GM18508 (cell line): ENCODE measurements around the gene MSGN1.
A peak's percentile ranks its signal among the peaks of the same experiment; 100 is the strongest.

Experiments
- ATAC-seq: cut with Tn5 transposase; IDR thresholded peaks from one replicate; pipeline ENCODE4 v1.9.1; 2021; ENCODE audit warnings: moderate number of reproducible peaks; ENCODE audit not compliant: insufficient read depth, unreplicated experiment

MSGN1 gene

DNA sequence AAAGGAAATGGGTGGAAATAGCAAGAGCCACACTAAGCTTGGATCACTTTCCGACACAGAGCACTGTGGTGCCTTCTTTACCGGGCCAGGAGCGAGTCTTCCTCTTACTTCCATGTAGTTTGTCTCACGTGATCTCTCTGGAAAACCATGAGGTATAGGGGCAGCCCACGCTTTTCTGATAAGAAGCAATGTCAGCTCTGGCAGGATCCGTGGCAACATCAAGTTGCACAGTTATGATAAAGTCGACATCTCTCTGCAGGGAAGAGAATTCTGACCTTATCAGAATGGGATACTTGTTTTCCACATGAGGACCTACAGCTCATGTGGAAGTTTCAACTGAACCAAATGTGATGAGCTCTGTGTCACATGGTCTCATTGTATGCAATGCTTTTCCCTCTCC is 29.5 kb downstream of the MSGN1 start:
- no peak for ATAC-seq

DNA sequence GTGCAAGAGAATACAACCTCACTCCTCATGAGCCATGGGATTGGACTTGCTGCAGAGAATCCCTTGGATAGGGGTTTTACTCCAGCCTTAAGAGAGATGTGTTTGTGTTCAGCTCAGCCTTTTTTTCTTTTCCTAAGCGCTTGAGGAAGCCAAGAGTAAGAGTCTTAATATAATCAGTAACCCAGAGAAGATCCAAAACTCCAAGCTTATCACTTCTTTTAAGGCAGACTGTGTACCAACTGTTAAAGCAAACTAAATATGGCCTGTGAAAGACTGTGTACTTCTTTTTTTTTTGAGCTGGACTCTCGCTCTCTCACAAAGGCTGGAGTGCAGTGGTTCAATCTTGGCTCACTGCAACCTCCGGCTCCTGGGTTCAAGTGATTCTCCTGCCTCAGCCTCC is 30.4 kb downstream of the MSGN1 start:
- no peak for ATAC-seq

DNA sequence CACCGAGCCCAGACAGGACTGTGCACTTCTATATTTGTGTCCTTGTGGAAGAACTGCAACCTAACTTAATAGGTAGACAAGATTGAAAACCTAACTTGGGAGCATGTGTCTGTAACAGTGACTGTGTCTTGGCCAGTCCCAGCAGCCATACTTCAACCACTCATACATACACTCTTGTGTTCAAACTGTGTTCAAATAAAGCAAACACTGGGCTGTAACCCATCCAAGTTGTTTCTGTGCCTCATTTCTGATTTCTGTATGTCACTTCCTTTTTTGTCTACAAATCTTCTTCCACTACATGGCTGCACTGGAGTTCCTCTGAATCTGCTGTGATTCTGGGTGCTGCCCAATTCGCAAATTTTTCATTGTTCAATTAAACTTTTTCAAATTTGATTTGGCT is 31.0 kb downstream of the MSGN1 start:
- no peak for ATAC-seq

DNA sequence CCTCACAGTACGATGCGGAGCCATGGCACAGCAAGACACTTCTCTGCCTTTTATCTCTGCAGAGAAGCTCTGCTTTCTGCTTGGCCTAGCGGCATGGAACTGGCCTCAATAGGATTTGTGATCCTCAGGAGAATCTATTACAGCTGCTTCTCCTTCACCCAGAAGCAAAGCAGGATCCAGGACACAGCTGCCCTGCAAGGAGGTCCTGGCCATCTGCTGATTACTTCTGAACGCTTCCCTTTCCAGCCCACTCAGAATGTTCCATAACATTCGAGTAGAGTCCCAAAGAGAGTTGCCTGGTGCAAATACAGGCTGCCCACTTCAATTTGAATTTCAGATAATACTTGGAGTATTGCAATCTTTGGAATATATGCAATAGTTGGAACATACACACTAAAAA is 33.0 kb downstream of the MSGN1 start:
- ATAC-seq = no peak

DNA sequence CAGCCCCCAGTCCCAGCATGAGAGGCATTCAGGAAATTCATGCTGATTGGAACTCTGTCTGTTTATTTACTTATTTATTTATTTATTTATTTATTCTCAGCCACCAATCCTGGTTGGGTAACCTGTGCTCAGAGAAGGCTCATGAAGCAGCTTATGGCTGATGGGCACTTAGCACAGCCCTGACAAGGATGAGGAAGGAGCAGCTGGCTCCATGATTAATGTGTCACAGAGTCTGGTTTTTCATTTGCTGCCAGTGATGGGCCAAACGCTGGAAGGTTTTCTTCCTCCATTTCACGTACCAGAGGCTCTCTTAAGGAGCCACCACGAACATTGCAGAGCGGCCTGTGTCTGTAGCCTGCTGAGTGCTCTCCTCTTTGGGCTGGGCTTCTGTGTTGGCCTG is 33.9 kb downstream of the MSGN1 start:
- ATAC-seq = no peak

DNA sequence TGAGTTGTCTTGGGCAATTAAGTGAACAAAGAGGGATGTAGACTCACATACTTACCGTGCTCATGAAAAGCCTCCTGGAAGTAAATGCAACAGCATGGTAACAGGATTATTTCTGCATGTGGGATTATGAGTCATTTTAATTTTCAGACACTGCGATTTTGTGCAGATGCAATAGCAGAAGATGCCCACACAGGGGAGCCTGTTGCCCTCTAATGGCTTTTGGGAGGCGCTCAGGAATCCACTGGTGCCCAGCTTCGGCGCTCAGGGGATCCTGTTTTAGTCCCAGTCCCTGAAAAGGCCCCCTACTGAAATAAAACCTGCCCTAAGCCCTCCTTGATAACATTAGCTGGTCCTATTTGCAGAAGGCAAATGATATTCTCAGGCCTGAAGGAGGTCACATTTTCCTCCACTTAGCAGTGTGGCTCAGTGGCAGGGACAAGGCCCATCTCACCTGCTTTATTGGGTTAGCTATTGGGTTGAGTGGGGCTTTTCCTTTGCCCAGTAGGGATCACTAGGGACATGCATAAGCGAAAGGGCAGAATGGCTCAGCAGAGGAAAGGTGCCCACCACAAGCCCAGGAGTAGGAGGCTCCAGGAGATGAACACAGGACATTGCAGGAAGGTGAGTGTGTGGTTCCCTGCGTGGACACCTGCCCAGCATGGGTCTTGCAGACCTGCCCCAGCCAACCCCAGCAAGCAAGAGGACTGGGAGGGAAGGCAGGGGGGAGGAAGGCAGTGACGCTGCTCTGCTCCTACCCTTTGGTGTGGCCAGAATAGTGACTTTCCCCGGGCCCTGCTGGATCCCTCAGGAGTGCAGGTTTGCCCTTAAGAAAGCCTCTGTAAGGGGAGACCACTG is 35.7 kb downstream of the MSGN1 start:
- peak; percentile 76 for ATAC-seq

DNA sequence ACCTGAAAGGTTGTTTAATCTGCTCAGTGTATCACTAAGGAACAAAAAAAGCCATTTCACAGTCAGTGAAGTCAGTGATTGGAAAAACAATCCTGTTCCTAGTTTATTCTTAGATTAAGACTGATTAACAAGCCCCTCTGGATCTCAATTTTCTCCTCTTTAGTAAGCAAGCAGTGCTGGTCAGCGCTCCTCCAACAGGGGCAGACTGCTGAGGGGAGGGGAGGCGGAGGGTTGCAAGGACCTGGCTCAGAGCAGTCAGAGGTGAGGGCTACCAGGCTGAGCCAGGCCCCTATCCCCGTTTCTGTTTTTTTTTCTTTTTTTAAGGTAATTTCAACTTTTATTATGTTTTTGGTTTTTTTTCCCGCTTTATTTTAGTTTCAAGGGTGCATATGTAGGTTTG is 37.5 kb downstream of the MSGN1 start:
- no peak for ATAC-seq

DNA sequence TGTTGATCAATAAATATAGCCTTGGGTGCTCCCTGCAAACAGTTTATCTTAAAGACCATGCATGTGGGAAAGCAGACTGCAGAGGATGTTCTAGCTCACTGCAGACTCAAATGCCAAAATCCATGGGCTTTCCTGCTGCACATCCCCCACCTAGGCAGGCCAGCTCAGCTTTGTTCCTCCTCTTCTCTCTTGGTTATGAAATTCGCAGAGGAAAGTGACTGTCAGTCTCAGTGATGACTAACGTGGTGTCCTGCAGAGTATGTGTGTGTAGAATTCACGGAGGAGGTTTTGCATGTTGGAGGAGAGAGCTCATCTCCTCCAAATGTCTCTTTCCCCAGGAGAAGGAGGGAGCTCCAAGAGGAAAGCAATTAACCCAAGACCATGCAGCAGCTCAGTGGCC is 40.8 kb downstream of the MSGN1 start:
- ATAC-seq = no peak

DNA sequence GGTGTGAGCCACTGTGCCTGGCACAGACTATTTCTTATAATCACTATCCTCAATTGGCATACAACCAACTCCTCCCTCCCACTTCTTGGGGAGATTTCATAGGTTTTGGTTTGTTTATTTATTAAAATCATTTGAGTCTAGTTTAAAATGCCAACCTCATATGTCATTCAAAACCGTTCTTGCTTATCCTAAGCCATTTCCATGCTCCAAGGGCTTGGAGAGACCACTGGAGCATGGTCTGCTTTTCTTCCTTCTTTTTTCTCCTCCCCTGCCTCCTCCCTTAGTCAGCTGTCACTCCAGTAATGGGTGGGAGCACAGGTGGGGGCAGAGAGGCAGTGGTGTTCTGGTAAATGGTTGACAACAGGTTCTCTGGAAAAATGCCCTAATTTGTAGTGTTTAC is 41.8 kb downstream of the MSGN1 start:
- no peak for ATAC-seq

DNA sequence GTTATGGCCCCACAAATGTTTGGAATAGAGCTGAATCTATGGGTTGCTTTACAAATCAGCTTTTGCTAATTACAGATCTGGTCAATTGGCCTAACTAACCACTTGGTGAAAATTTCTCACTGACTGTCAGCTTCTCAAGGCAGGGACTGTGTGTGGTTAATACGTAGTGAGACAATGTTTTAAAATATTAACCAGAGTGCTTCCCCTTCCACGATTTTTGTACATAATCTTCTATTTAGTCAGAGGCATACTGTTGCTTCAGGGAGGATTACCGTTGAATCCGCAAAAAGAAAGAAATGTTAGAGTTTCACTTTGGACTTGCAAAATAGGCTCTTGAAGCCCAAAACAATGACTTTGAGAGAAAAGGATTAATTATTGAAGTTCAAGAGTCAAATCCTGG is 47.3 kb downstream of the MSGN1 start:
- no peak for ATAC-seq

DNA sequence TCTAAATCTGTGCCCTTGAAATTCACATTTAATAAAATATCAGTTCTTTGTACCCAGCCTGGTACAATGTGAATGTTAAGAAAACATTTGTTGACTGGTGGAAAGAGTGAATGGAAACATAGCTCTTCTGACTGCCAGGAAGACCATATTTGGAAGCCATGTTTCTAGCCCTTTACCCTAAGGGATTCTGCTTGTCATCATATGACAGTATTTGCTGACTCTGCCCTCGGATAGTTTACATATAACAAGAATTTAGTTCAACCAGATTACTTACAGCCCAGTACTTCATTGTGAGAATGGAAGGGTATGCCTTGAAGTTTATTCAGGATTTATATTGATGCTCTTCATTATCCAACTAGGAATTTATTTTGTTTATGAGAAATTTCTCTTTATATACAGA is 48.4 kb downstream of the MSGN1 start:
- no peak for ATAC-seq

DNA sequence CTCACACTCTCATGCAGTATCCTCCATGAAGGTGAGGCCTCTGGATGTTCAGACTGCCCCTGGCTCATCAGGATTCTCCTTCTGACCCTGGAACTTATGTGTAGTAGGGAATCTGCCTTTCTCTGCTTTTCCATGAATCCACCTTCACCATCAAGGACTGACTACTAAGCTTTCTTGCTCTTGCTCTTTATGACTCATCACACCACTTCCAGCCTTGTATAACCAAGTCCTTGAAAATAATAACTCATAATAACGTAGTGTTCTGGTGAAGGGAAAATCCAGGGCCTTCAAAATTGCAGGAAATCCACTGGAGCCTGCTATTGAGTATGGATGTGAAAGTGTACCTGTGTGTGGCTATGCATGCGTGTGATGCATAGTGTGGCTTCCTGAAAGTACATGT is 50.9 kb downstream of the MSGN1 start:
- no peak for ATAC-seq
